Measurements from ENCODE around the gene HMGXB3. TPM values are rescaled to one million over a fixed set of nuclear protein-coding genes. Genes with fewer than 3 reads are reported as not detected.

Gene HMGXB3
- total RNA-seq, 4 donors from 2014 or later = 17.4 to 26.5 (median 23.1) TPM

- WGBS = 79% methylated on average over 4 of the region's 4 CpGs
- no peak for DNase-seq (ENCODE audit: extremely low spot score)
These were observed 34.1 kb downstream of the HMGXB3 start for GRCh38 chr5:150034662-150035061.

GRCh38 chr5:150035139-150035895 lies 34.8 kb downstream of the HMGXB3 start:
- 83% methylated on average over 7 of the region's 7 CpGs for WGBS
- no peak for DNase-seq (ENCODE audit: extremely low spot score)
- TF ChIP-seq EP300 (IDR thresholded peaks at IDR 0.05) (no peak), POLR2AphosphoS5 (IDR thresholded peaks at IDR 0.05) (no peak)
- no peaks in the 10 kb centered on the region for H3K9me3 ChIP-seq
- intact Hi-C loops (cut with DNase I) = no loop called here
- H3K4me1 ChIP-seq = peaks cover 0 to 5% (median 2%) of the 10 kb centered on the region in 4 donors
- peaks cover 68 to 100% (median 92%) of the 10 kb centered on the region in 4 donors for H3K36me3 ChIP-seq
- no peak overlapping the region for H3K4me3 ChIP-seq
- no peaks in the 10 kb centered on the region for H3K27me3 ChIP-seq
- H3K27ac ChIP-seq (replicated peaks in 1 of 4) = no peak overlapping the region

More at GRCh38 chr5:150034662-150035061, 34.1 kb downstream of the HMGXB3 start:
- Histone ChIP-seq H3K27ac (replicated peaks in 1 of 4) (no peak overlapping the region), H3K36me3 (peaks cover 66 to 100% (median 92%) of the 10 kb centered on the region in 4 donors), H3K9me3 (no peaks in the 10 kb centered on the region), H3K4me3 (no peak overlapping the region), H3K27me3 (no peaks in the 10 kb centered on the region), H3K4me1 (peaks cover 0 to 5% (median 3%) of the 10 kb centered on the region in 4 donors)
- intact Hi-C loops (cut with DNase I) = no loop called here
- no peak for TF ChIP-seq EP300 (IDR thresholded peaks at IDR 0.05)
- no peak for TF ChIP-seq POLR2A (IDR thresholded peaks at IDR 0.05; ENCODE audit: low read depth)
- TF ChIP-seq CTCF (IDR thresholded peaks at IDR 0.05) = no peak
- TF ChIP-seq POLR2AphosphoS5 (IDR thresholded peaks at IDR 0.05) = no peak

GRCh38 chr5:150036513-150036912 lies 36.0 kb downstream of the HMGXB3 start:
- H3K36me3 ChIP-seq = peaks cover 67 to 100% (median 92%) of the 10 kb centered on the region in 4 donors
- no peak overlapping the region for H3K4me3 ChIP-seq
- no peak for TF ChIP-seq CTCF (IDR thresholded peaks at IDR 0.05)
- TF ChIP-seq POLR2A (IDR thresholded peaks at IDR 0.05; ENCODE audit: low read depth) = no peak
- intact Hi-C loops (cut with DNase I) = no loop called here
- no peaks in the 10 kb centered on the region for H3K27me3 ChIP-seq
- WGBS = 88% methylated on average over 9 of the region's 9 CpGs
- H3K4me1 ChIP-seq = peaks cover 0 to 5% (median 0%) of the 10 kb centered on the region in 4 donors
- DNase-seq (ENCODE audit: extremely low spot score) = no peak
- no peak overlapping the region for H3K27ac ChIP-seq (replicated peaks in 1 of 4)
- no peaks in the 10 kb centered on the region for H3K9me3 ChIP-seq

- H3K36me3 ChIP-seq = peaks cover 59 to 100% (median 91%) of the 10 kb centered on the region in 4 donors
These were observed 38.0 kb downstream of the HMGXB3 start for GRCh38 chr5:150038547-150038946.

More at GRCh38 chr5:150038547-150038946, 38.0 kb downstream of the HMGXB3 start:
- WGBS = 81% methylated on average over 2 of the region's 2 CpGs
- TF ChIP-seq EP300 (IDR thresholded peaks at IDR 0.05) (no peak), CTCF (IDR thresholded peaks at IDR 0.05) (no peak), POLR2A (IDR thresholded peaks at IDR 0.05; ENCODE audit: low read depth) (no peak), POLR2AphosphoS5 (IDR thresholded peaks at IDR 0.05) (no peak)
- no peak overlapping the region for H3K27ac ChIP-seq (replicated peaks in 1 of 4)
- no peak overlapping the region for H3K4me3 ChIP-seq
- peaks cover 0 to 10% (median 1%) of the 10 kb centered on the region in 4 donors for H3K4me1 ChIP-seq
- intact Hi-C loops (cut with DNase I) = no loop called here
- no peak for DNase-seq (ENCODE audit: extremely low spot score)
- H3K9me3 ChIP-seq = no peaks in the 10 kb centered on the region
- H3K27me3 ChIP-seq = no peaks in the 10 kb centered on the region
